ENCODE data around the gene POLD4.
A peak's percentile ranks its signal among the peaks of the same experiment; 100 is the strongest.

The POLD4 gene

GRCh38 chr11:67313125-67313890 is 40.0 kb downstream of the POLD4 start:
- DNase-seq, result no peak

GRCh38 chr11:67312187-67313021 is 40.9 kb downstream of the POLD4 start:
- DNase-seq, result no peak

DNA sequence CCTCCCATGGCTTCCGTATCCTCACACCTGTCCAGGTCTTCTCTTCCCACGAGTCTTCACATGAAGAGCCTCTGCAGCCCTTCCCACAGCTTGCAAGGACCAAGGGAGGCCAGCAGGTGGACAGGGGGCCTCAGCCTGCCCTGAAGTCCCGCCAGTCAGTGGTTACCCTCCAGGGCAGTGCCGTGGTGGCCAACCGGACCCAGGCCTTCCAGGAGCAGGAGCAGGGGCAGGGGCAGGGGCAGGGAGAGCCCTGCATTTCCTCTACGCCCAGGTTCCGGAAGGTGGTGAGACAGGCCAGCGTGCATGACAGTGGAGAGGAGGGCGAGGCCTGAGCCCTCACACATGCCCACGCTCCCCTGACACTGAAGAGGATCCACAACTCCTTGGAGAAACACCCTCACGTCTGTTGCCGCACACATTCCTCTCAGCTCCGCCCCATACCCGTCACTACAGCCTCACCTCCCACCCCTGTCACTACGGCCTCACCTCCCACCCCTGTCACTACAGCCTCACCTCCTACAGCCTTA is 41.7 kb downstream of the POLD4 start:
- no peak for DNase-seq

- no peak for DNase-seq
Observed at GRCh38 chr11:67311051-67311555, 42.2 kb downstream of the POLD4 start.

- no peak for DNase-seq
Observed at GRCh38 chr11:67310246-67311050, 42.9 kb downstream of the POLD4 start.

GRCh38 chr11:67309661-67310061 is 43.7 kb downstream of the POLD4 start:
- DNase-seq, result no peak

- DNase-seq, result no peak
Observed at GRCh38 chr11:67309166-67309565, 44.2 kb downstream of the POLD4 start.

DNA sequence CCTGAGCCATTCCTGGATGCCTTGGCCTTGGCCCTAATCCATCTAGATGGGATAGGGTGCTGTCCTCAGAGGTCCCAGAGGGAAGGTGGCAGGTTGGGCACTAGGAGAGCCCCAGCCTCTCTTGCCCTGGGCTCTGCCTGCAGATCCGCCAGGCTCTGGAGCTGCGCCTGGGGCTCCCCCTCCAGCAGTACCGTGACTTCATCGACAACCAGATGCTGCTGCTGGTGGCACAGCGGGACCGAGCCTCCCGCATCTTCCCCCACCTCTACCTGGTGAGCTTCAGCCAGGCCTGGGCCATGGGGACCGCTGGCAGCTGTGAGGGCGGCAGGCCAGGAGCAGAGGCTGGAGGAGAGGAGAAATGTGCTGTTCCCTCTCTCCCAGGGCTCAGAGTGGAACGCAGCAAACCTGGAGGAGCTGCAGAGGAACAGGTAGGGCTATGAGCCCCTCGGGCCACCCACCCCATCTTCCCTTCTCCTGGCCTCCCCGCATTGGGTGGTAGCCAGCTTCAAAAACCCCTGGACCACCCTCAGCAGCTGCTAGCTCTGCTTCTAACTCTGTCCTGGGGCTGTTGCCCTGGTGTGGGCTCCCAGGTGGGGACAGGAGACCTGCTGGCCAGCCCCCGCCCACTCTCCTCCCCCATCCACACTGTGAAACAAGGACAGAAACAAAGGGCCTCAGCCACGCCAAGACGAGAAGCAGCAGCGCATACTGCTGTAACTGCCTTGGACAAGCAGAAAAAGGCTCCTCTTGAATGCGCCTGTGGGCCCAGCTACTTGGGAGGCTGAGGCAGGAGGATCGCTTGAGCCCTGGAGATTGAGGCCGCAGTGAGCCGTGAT is 45.1 kb downstream of the POLD4 start:
- DNase-seq, result no peak

DNA sequence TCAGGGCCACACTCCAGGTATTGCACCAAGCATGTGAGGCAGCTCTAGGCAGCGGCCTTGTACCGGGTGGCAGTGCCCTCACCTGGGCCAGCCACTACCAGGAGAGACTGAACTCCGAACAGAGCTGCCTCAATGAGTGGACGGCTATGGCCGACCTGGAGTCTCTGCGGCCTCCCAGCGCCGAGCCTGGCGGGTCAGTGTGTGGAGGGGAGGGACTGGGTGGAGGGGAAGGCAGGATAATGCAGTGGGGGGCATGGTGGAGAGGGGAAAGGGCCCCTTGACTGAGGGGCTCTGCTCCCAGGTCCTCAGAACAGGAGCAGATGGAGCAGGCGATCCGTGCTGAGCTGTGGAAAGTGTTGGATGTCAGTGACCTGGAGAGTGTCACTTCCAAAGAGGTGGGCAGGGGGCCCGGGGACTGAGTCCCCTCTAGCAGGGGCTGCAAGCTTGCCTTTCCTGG is 45.8 kb downstream of the POLD4 start:
- no peak for DNase-seq

DNA sequence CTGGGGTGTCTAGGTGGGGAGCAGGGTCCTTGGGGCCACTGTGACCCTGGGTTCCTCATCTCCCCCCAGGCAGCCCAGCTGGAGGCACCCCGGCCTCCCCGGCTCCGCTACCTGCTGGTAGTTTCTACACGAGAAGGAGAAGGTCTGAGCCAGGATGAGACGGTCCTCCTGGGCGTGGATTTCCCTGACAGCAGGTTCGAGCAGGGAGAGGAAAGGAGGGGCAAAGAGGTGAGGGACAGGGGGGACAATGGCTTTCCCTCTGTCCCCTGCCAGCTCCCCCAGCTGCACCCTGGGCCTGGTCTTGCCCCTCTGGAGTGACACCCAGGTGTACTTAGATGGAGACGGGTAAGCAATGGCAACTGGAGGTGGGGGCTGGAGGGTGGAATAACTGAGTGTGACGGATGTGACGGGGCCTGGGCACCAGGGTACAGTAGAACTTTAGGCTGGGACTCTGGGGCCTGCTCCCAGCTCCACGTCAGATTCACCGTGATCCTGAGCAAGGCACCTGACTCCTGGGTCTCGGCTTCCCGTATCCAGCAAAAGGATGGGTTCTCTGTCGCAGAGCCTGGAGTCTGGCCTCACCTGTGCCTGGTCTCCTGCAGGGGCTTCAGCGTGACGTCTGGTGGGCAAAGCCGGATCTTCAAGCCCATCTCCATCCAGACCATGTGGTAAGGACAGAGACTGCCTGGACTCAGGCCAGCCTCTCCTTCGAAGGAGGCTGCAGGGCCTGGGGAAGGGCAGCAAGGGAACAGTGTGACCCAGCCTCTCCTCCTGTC is 46.4 kb downstream of the POLD4 start:
- no peak for DNase-seq

- DNase-seq, result no peak
Observed at GRCh38 chr11:67304511-67305113, 48.7 kb downstream of the POLD4 start.

DNA sequence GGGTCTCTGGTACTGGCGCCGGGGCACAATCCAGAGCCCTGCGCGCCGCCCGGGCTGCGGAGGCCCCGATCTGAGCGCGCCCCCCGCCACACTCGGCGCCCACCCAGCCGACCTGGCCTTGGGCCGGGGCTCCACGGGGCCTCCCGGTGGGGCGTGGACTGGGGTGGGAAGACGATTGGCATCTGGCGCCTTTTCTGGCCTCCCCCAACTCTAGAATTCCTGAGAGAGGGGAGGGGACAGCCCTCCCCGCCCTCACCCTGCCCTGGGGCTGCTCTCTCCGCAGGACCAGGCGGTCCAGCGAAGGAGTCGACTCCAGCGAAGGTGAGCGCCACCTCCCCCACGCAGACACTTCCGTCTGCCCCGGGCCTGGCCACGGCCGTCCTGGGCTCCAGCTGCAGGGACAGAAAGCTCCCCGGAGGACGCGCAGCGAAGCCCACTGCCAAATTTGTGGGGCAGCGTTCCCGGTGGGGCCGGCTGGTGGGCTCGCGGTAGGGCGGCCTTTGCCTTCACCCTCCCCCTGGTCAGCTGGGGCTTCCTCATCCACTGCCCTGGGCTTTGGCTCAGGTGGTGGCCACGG is 49.4 kb downstream of the POLD4 start:
- no peak for DNase-seq

- peak; percentile 73 for DNase-seq
Observed at GRCh38 chr11:67303132-67303834, 50.1 kb downstream of the POLD4 start, which contains the start of gene SSH3. Gene SSH3 (plus strand): TSS chr11:67303530. CDS start chr11:67303626, 96 bp downstream.

DNA sequence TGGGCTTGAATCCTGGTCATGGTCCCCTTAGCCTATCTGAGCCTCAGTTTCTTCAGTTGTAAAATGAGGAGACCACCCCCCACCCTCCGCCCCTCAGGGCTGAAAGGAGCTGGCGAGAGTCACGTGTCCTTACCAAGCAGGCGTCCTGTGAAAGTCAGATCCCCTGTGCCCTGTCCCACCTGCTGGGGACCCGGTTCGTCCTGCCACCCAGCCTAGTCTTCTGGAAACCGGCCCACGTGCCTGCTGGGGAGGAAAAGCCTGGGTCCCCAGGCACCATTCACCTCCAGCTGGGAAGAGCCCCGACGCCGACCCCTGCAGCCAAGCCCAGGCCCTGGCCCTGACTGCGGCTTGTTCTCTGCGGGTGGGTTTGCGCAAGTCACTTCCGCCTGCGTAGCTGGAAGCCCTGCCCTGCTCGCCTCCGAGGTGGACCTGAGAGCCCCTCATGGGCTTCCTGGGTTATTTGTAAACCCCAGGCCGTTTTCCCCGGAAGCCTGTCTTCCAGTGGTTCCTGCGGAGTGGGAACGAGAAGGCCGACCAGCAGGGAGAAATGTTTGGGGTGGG is 50.7 kb downstream of the POLD4 start:
- peak; percentile 50 for DNase-seq

DNA sequence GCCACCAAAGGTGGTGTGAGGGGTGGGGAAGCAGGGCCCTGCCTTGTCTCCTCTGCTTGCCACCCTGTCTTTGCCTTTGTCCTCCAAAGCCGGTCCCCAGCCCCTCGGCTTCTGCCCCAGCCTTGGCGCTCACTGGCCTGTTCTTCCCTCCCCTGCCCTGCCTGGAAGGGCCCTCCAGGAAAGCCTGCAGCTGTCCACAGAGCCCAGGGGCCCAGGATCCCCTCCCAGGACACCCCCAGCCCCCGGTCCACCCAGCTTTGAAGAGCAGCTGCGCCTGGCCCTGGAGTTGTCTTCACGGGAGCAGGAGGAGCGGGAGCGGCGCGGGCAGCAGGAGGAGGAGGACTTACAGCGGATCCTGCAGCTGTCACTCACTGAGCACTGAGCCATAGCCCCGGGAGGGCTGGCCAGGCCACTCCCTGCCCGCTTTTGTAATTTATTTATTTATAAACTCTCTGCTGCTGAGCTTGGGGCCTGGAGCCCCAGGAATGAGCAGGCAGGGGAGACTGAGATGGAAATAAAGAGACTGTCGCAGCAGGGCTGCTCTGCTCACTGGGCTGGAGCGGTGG is 51.3 kb downstream of the POLD4 start:
- DNase-seq, result peak; percentile 78

- DNase-seq, result no peak
Observed at GRCh38 chr11:67301313-67301921, 51.9 kb downstream of the POLD4 start.

All from NCI-H345 (cell line).